Measurements from ENCODE around the gene BMPR1B.
"Not testable (repeated sequence)": the region's sequence is repeated elsewhere in the genome, so short reads cannot be mapped to it uniquely, and the experiment has no call there.

The BMPR1B gene

GRCh38 chr4:94826206-94826605 lies 68.5 kb downstream of the BMPR1B start:
- no peak overlapping the region for H3K4me3 ChIP-seq (ENCODE audit: low read depth, low read length)
- no peak for TF ChIP-seq CTCF (IDR thresholded peaks at IDR 0.05; ENCODE audit: low read depth, low read length, missing control alignments)
- no peak overlapping the region for H3K27ac ChIP-seq
- in situ Hi-C loops (cut with HindIII; ENCODE audit: low pct_ligation_motif_present, low sequenced_read_pairs), result no loop called here
- no peak for DNase-seq
- H3K27me3 ChIP-seq (replicated peaks), result no peaks in the 10 kb centered on the region
- no peaks in the 10 kb centered on the region for H3K36me3 ChIP-seq (replicated peaks)

- TF ChIP-seq CTCF (IDR thresholded peaks at IDR 0.05; ENCODE audit: low read depth, low read length, missing control alignments), result no peak
- Histone ChIP-seq H3K27ac (peak overlapping the region; percentile 74), H3K36me3 (replicated peaks) (no peaks in the 10 kb centered on the region), H3K27me3 (replicated peaks) (no peaks in the 10 kb centered on the region), H3K4me3 (ENCODE audit: low read depth, low read length) (peak overlapping the region; percentile 13)
- in situ Hi-C loops (cut with HindIII; ENCODE audit: low pct_ligation_motif_present, low sequenced_read_pairs), result no loop called here
- DNase-seq, result peak; percentile 75
These were observed 69.8 kb downstream of the BMPR1B start for GRCh38 chr4:94827481-94828110.

- in situ Hi-C loops (cut with HindIII; ENCODE audit: low pct_ligation_motif_present, low sequenced_read_pairs), result no loop called here
These were observed 71.1 kb downstream of the BMPR1B start for GRCh38 chr4:94828882-94829281.

GRCh38 chr4:94831607-94832006 lies 73.9 kb downstream of the BMPR1B start:
- no peak for DNase-seq
- in situ Hi-C loops (cut with HindIII; ENCODE audit: low pct_ligation_motif_present, low sequenced_read_pairs), result no loop called here
- Histone ChIP-seq H3K4me3 (ENCODE audit: low read depth, low read length) (no peak overlapping the region), H3K27me3 (replicated peaks) (no peaks in the 10 kb centered on the region), H3K36me3 (replicated peaks) (no peaks in the 10 kb centered on the region), H3K27ac (no peak overlapping the region)
- TF ChIP-seq CTCF (IDR thresholded peaks at IDR 0.05; ENCODE audit: low read depth, low read length, missing control alignments), result no peak

More at GRCh38 chr4:94828882-94829281, 71.1 kb downstream of the BMPR1B start:
- TF ChIP-seq CTCF (IDR thresholded peaks at IDR 0.05; ENCODE audit: low read depth, low read length, missing control alignments), result no peak
- no peak overlapping the region for H3K27ac ChIP-seq
- no peaks in the 10 kb centered on the region for H3K27me3 ChIP-seq (replicated peaks)
- no peak for DNase-seq
- no peaks in the 10 kb centered on the region for H3K36me3 ChIP-seq (replicated peaks)
- no peak overlapping the region for H3K4me3 ChIP-seq (ENCODE audit: low read depth, low read length)

- H3K27me3 ChIP-seq (replicated peaks); H3K27ac ChIP-seq; DNase-seq; H3K4me3 ChIP-seq (ENCODE audit: low read depth, low read length); in situ Hi-C loops (cut with HindIII; ENCODE audit: low pct_ligation_motif_present, low sequenced_read_pairs); H3K36me3 ChIP-seq (replicated peaks): not testable (repeated sequence)
These were observed 74.6 kb downstream of the BMPR1B start for GRCh38 chr4:94832329-94832728.

- Histone ChIP-seq H3K36me3 (replicated peaks) (no peaks in the 10 kb centered on the region), H3K27me3 (replicated peaks) (no peaks in the 10 kb centered on the region), H3K27ac (no peak overlapping the region), H3K4me3 (ENCODE audit: low read depth, low read length) (no peak overlapping the region)
- in situ Hi-C loops (cut with HindIII; ENCODE audit: low pct_ligation_motif_present, low sequenced_read_pairs), result no loop called here
- no peak for DNase-seq
- TF ChIP-seq CTCF (IDR thresholded peaks at IDR 0.05; ENCODE audit: low read depth, low read length, missing control alignments), result no peak
These were observed 75.6 kb downstream of the BMPR1B start for GRCh38 chr4:94833394-94833793.

All from brain microvascular endothelial cell (primary cell).